Stimulated activated CD4-positive, alpha-beta T cell treated with anti-CD3 and anti-CD28 coated beads, Interleukin-4, amount 100 ng/mL, for 24 hours (primary cell): ENCODE data around the gene C13orf42.

ENCODE experiments used
- DNase-seq: peaks from one replicate; pipeline ENCODE4 v3.0.0-alpha.2; 2020

Gene C13orf42

GRCh38 chr13:51111174-51111573 is at the start of gene C13orf42:
TSS of gene C13orf42 (minus strand) at chr13:51111274. CDS start at chr13:51111209, 65 bp downstream.
- no peak for DNase-seq

- no peak for DNase-seq
Measured at GRCh38 chr13:51158880-51159518, 47.9 kb upstream of the C13orf42 start.

- DNase-seq, result no peak
Measured at GRCh38 chr13:51158365-51158764, 47.3 kb upstream of the C13orf42 start.

GRCh38 chr13:51156648-51157047 is 45.6 kb upstream of the C13orf42 start:
- no peak for DNase-seq

GRCh38 chr13:51155776-51156515 is 44.9 kb upstream of the C13orf42 start:
- DNase-seq, result no peak

- no peak for DNase-seq
Measured at GRCh38 chr13:51155161-51155560, 44.1 kb upstream of the C13orf42 start.

- no peak for DNase-seq
Measured at GRCh38 chr13:51154029-51154555, 43.0 kb upstream of the C13orf42 start.

GRCh38 chr13:51153527-51153926 is 42.5 kb upstream of the C13orf42 start:
- no peak for DNase-seq

GRCh38 chr13:51152701-51153100 is 41.6 kb upstream of the C13orf42 start:
- DNase-seq, result no peak

GRCh38 chr13:51151463-51151862 is 40.4 kb upstream of the C13orf42 start:
- DNase-seq, result no peak

GRCh38 chr13:51148952-51149573 is 38.0 kb upstream of the C13orf42 start:
- DNase-seq, result no peak

GRCh38 chr13:51148223-51148951 is 37.3 kb upstream of the C13orf42 start:
- DNase-seq, result no peak

GRCh38 chr13:51147732-51148131 is 36.7 kb upstream of the C13orf42 start:
- no peak for DNase-seq

GRCh38 chr13:51146667-51147066 is 35.6 kb upstream of the C13orf42 start:
- DNase-seq, result no peak

GRCh38 chr13:51137250-51137649 is 26.2 kb upstream of the C13orf42 start:
- DNase-seq, result no peak

GRCh38 chr13:51136276-51136980 is 25.4 kb upstream of the C13orf42 start:
- no peak for DNase-seq

- no peak for DNase-seq
Measured at GRCh38 chr13:51134763-51135365, 23.8 kb upstream of the C13orf42 start.

- DNase-seq, result no peak
Measured at GRCh38 chr13:51130348-51130747, 19.3 kb upstream of the C13orf42 start.

- peak; percentile 50 for DNase-seq
Measured at GRCh38 chr13:51125495-51126226, 14.6 kb upstream of the C13orf42 start.

- DNase-seq, result peak; percentile 29
Measured at GRCh38 chr13:51122868-51123566, 11.9 kb upstream of the C13orf42 start.

GRCh38 chr13:51120873-51121272 is 9.8 kb upstream of the C13orf42 start:
- peak; percentile 29 for DNase-seq
